Activated naive CD8-positive, alpha-beta T cell treated with anti-CD3 and anti-CD28 coated beads, Interleukin-2, amount 50 U/mL, for 24 hours (primary cell): ENCODE data around the gene MLNR.
A peak's percentile ranks its signal among the peaks of the same experiment; 100 is the strongest.

ENCODE experiments used
- ATAC-seq: fragments of 150-1000 bp; cut with Tn5 transposase; one replicate; pipeline ENCODE4 v1.10.0; 2021
- DNase-seq: peaks from one replicate; pipeline ENCODE4 v3.0.0; 2021
- H3K27ac Mint-ChIP-seq: one replicate; pipeline ENCODE4 v1.8.0; 2021; ENCODE audit warnings: mild to moderate bottlenecking, mixed read lengths
- H3K27me3 Mint-ChIP-seq: one replicate; pipeline ENCODE4 v1.8.0; 2021; ENCODE audit warnings: mixed read lengths
- H3K36me3 Mint-ChIP-seq: one replicate; pipeline ENCODE4 v1.8.0; 2021; ENCODE audit warnings: low read depth, mixed read lengths
- H3K4me1 Mint-ChIP-seq: one replicate; pipeline ENCODE4 v1.8.0; 2021; ENCODE audit warnings: mixed read lengths
- H3K4me3 Mint-ChIP-seq: one replicate; pipeline ENCODE4 v1.8.0; 2021; ENCODE audit warnings: mild to moderate bottlenecking, moderate library complexity, mixed read lengths
- H3K9me3 Mint-ChIP-seq: one replicate; pipeline ENCODE4 v1.8.0; 2021; ENCODE audit warnings: mixed read lengths

Gene MLNR, protein sequence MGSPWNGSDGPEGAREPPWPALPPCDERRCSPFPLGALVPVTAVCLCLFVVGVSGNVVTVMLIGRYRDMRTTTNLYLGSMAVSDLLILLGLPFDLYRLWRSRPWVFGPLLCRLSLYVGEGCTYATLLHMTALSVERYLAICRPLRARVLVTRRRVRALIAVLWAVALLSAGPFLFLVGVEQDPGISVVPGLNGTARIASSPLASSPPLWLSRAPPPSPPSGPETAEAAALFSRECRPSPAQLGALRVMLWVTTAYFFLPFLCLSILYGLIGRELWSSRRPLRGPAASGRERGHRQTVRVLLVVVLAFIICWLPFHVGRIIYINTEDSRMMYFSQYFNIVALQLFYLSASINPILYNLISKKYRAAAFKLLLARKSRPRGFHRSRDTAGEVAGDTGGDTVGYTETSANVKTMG

DNA sequence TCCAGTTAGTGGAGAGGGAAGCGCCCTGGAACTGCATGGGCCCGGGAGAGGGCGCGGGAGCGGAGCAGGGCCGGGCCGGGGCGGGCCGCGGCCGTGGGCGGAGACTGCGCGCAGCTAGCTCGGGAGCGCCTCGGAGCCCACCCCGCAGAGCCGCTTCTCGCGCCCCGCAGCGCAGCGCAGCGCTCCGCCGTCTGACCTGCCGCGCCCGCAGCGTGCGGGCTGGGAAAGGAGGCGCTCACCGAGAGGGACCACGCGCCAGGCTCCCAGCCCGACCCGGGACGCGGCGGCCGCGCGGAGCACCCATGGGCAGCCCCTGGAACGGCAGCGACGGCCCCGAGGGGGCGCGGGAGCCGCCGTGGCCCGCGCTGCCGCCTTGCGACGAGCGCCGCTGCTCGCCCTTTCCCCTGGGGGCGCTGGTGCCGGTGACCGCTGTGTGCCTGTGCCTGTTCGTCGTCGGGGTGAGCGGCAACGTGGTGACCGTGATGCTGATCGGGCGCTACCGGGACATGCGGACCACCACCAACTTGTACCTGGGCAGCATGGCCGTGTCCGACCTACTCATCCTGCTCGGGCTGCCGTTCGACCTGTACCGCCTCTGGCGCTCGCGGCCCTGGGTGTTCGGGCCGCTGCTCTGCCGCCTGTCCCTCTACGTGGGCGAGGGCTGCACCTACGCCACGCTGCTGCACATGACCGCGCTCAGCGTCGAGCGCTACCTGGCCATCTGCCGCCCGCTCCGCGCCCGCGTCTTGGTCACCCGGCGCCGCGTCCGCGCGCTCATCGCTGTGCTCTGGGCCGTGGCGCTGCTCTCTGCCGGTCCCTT lies at the start of gene MLNR:
MLNR (plus strand) TSS at position 303 of the 820 bp plus-strand sequence; CDS start at position 303, 0 bp downstream.
- peak; percentile 69 for ATAC-seq
- peak; percentile 52 for DNase-seq
- H3K4me1 Mint-ChIP-seq, result peaks cover 6% of the 10 kb centered on the region
- H3K9me3 Mint-ChIP-seq, result no peaks in the 10 kb centered on the region
- peaks cover 59% of the 10 kb centered on the region for H3K27me3 Mint-ChIP-seq
- no peak within 1 kb of the TSS for H3K27ac Mint-ChIP-seq
- H3K36me3 Mint-ChIP-seq, result peaks cover 3% of the 10 kb centered on the region
- H3K4me3 Mint-ChIP-seq, result peak within 1 kb of the TSS; percentile 55

DNA sequence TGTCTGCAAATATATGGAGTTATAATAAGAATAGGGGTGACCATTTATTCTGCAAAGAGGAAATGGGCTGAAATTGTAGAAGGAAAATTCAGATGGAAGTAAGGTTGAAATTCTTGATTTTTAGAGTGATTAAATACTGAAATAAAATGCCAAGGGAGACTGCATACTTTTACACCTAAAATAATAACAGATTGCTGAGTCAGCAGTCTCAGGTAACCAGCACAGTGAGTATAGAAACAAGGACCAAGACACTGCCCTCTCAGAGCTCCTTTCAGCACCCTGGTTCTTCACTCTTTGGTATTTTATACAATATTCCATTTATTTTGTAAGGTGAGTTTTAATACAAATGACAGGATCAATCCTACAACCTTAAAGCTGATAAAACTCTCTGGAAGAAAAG lies 48.8 kb upstream of the MLNR start:
- H3K36me3 Mint-ChIP-seq, result peaks cover 47% of the 10 kb centered on the region
- ATAC-seq, result no peak
- no peaks in the 10 kb centered on the region for H3K9me3 Mint-ChIP-seq

DNA sequence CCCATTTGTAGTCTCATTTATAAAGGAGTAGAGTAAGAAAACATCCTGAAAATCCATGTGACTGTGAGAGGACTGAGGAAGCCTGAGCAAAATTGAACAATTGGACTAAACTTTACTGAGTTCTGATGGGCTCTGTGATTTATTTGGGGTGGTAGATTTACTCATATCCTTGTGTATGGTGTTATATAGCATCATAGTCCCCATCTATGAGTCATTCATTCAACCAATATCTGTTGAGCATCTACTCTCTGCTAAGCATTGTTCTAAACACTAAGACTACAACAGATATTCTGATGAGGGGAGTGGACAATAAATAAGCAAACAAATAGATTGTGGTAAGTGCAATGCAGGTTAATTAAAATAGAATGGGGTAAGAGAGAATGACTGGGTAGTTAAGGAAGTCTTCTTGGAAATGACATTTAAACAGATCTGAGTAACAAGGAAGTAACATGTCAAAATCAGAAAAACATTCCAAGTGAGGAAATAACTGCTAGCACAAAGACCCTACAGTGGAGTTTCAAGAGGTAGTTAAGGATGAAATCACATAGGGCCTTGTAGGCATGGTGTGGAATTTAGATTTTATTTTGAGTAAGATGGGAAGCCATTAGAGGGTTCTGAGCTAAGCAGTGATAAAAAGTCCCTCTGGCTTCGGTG lies 36.3 kb upstream of the MLNR start:
- no peak overlapping the region for H3K27ac Mint-ChIP-seq
- no peaks in the 10 kb centered on the region for H3K27me3 Mint-ChIP-seq
- ATAC-seq (peak; percentile 79), DNase-seq (no peak)
- no peak overlapping the region for H3K4me3 Mint-ChIP-seq
- peaks cover 8% of the 10 kb centered on the region for H3K4me1 Mint-ChIP-seq
- H3K36me3 Mint-ChIP-seq, result peaks cover 43% of the 10 kb centered on the region
- H3K9me3 Mint-ChIP-seq, result no peaks in the 10 kb centered on the region

More for the DNA sequence above, 48.8 kb upstream of the MLNR start:
- H3K4me3 Mint-ChIP-seq, result no peak overlapping the region
- H3K27me3 Mint-ChIP-seq, result no peaks in the 10 kb centered on the region
- no peak overlapping the region for H3K27ac Mint-ChIP-seq
- DNase-seq, result no peak
- H3K4me1 Mint-ChIP-seq, result no peaks in the 10 kb centered on the region

DNA sequence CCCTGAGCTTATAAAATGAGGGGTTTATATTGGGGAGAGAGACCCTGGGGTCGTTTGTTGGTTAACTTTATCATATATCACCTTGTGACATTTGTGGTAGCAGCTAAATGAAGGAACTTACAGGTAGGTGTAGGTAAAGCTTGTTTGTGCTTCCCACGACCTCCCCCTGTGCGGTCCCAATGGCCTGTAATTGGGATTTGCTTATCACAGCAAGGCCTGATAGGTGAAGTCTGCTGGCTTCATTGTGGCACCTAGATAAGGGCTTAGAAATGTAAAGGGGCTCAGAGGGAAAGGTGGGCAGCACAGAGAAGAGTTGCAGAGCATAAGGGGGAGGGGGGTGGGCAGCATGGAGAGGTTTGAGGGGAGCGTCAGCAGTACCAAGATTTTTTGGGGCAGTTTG lies 35.5 kb upstream of the MLNR start:
- H3K9me3 Mint-ChIP-seq, result no peaks in the 10 kb centered on the region
- no peak for DNase-seq
- H3K4me3 Mint-ChIP-seq, result no peak overlapping the region
- H3K4me1 Mint-ChIP-seq, result peaks cover 8% of the 10 kb centered on the region
- ATAC-seq, result no peak
- H3K36me3 Mint-ChIP-seq, result peaks cover 38% of the 10 kb centered on the region
- H3K27ac Mint-ChIP-seq, result no peak overlapping the region
- no peaks in the 10 kb centered on the region for H3K27me3 Mint-ChIP-seq

DNA sequence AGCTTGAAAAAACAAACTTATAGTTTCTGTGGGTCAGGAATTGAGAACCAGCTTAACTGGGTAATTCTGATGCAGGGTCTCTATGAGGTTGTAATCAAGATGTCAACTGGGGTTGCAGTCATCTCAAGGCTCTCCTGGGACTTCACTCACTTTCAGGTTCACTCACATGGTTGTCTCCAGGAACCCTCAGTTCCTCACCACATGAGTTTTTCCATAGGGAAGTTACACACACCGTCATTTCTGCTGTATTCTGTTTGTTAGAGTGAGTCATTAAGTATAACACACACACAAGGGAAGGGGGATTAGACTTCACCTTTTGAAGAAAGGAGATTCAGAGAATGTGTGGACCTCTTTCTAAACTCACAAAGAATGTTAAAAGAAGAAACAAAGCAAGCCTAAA lies 34.9 kb upstream of the MLNR start:
- H3K9me3 Mint-ChIP-seq, result no peaks in the 10 kb centered on the region
- H3K4me3 Mint-ChIP-seq, result no peak overlapping the region
- peaks cover 8% of the 10 kb centered on the region for H3K4me1 Mint-ChIP-seq
- DNase-seq, result no peak
- H3K27me3 Mint-ChIP-seq, result no peaks in the 10 kb centered on the region
- H3K36me3 Mint-ChIP-seq, result peaks cover 37% of the 10 kb centered on the region
- H3K27ac Mint-ChIP-seq, result peak overlapping the region; percentile 21
- peak; percentile 65 for ATAC-seq

DNA sequence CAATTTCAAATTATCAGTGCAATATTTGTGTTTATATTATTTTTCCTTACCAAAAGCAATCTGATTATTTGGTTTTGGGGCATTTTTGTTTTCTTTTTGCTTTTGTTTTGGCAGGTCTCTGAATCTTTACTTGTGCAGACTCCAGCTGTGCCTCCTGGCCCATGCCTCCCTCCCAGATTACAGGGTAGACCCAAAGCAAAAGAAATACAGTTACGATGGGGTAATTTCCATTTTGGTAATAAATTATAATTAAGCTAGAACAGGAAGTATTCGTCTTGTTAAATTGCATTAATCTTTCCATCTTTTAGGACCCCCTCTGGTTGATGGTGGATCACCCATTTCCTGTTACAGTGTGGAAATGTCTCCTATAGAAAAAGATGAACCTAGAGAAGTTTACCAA lies 29.2 kb upstream of the MLNR start:
- H3K36me3 Mint-ChIP-seq, result peaks cover 38% of the 10 kb centered on the region
- peaks cover 3% of the 10 kb centered on the region for H3K4me1 Mint-ChIP-seq
- no peak overlapping the region for H3K4me3 Mint-ChIP-seq
- H3K27ac Mint-ChIP-seq, result no peak overlapping the region
- no peaks in the 10 kb centered on the region for H3K27me3 Mint-ChIP-seq
- no peaks in the 10 kb centered on the region for H3K9me3 Mint-ChIP-seq
- ATAC-seq (no peak), DNase-seq (no peak)

DNA sequence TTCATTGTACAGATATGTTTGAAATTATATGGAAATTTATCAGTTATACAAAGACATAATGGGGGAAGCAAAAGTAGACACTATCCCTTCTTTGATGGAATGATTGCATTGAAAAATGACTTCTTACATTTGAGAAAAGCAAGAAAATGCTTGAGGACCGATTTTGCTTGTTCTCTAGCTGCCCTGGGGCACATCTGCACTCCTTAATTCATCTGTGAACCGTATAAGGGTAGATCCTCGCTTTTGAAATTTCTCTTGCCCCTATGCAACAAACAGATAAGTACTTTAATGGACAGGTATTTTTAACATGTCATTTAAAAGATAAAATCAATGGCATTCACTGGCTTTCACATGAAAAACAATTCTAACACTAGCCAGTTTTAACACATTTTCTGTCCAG lies 13.5 kb upstream of the MLNR start:
- no peaks in the 10 kb centered on the region for H3K27me3 Mint-ChIP-seq
- H3K4me1 Mint-ChIP-seq, result no peaks in the 10 kb centered on the region
- no peak overlapping the region for H3K27ac Mint-ChIP-seq
- ATAC-seq (no peak), DNase-seq (no peak)
- H3K36me3 Mint-ChIP-seq, result peaks cover 35% of the 10 kb centered on the region
- H3K4me3 Mint-ChIP-seq, result no peak overlapping the region
- H3K9me3 Mint-ChIP-seq, result no peaks in the 10 kb centered on the region

DNA sequence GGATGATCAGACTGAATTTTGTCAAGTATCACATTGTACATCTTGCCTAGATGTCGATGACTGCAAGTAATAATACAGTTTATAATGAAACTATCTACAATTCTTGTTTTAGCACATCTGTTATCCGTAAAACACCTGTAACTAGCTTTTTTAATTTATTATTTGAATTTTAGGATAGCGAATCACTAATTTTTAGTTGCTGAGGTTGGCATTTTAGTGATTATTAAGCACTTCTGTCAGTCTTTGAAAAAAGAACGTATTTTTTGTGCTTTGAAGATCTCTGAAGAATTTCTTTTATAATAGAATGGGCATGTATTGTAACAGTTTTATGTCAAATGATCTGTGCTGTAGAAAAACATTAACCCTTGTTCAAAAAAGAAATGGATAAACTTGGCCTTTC lies 11.5 kb upstream of the MLNR start:
- no peak for ATAC-seq
- Mint-ChIP-seq H3K36me3 (peaks cover 29% of the 10 kb centered on the region), H3K27me3 (no peaks in the 10 kb centered on the region), H3K4me3 (no peak overlapping the region), H3K9me3 (no peaks in the 10 kb centered on the region), H3K27ac (no peak overlapping the region), H3K4me1 (no peaks in the 10 kb centered on the region)
- no peak for DNase-seq

DNA sequence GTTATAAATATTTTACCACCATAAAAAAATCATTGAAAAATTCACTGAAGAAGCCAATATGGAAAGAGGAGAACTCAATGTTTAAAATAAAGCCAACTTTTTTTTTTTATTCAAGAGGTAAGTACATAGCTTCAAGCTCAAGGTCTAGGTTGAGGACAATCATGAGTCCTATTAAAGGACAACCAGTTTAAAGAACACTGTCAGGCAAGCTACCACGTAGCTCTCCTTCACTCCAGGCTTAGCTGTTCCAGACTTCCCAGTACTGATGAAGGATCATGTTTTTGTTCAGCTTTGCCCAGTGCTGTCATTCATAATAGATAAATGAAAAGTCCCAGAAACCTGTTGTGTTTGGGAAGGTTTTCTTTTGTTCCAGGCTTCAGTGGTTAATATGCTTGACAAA lies 10.0 kb upstream of the MLNR start:
- H3K9me3 Mint-ChIP-seq, result no peaks in the 10 kb centered on the region
- H3K4me1 Mint-ChIP-seq, result peaks cover 8% of the 10 kb centered on the region
- no peaks in the 10 kb centered on the region for H3K27me3 Mint-ChIP-seq
- H3K36me3 Mint-ChIP-seq, result peaks cover 22% of the 10 kb centered on the region
- ATAC-seq, result no peak
- DNase-seq, result no peak
- H3K27ac Mint-ChIP-seq, result no peak overlapping the region
- no peak overlapping the region for H3K4me3 Mint-ChIP-seq

DNA sequence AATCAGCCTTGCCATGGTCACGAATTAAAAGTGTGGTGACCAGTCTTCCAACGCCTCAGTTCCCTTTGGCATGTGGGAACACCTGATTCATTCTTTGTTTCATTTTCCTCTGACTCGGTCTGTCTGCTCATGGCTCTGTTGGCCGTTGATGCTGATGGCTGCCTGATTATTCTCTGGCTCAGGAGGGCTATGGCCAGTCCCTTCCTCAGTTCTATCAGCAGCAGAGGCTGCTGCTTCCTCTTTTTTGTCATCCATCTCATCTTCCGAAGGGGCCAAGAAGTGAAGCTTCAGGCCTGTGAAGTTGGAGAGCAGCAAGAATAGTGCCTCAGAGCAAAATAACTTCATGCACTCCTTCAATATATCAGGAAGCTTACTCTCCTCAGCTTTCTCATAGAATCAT lies 9.5 kb upstream of the MLNR start:
- no peak for DNase-seq
- Mint-ChIP-seq H3K4me1 (peaks cover 11% of the 10 kb centered on the region), H3K27ac (no peak overlapping the region), H3K27me3 (no peaks in the 10 kb centered on the region), H3K4me3 (no peak overlapping the region), H3K9me3 (no peaks in the 10 kb centered on the region), H3K36me3 (peaks cover 19% of the 10 kb centered on the region)
- ATAC-seq, result no peak

DNA sequence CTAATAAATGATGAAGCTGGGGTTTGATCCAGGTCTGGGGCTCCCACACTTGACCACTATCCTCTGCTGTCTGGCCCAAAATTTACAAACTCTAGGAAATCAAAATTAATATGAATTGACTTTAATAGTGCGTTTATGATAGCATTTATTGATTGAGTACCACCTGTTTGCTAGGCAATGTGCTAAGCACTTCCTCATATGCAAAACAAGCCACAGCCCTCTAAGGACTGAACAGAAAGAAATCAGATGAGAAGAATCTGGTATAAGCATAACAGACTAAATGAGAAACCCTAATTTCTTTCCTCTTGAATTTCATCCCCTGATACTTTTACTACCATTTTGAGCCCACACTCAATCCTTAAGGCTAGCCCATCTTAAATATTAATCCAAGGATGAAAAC lies 6.6 kb upstream of the MLNR start:
- Mint-ChIP-seq H3K9me3 (no peaks in the 10 kb centered on the region), H3K27me3 (peaks cover 18% of the 10 kb centered on the region), H3K4me1 (peaks cover 11% of the 10 kb centered on the region), H3K36me3 (peaks cover 11% of the 10 kb centered on the region), H3K27ac (no peak overlapping the region), H3K4me3 (no peak overlapping the region)
- ATAC-seq (no peak), DNase-seq (no peak)

DNA sequence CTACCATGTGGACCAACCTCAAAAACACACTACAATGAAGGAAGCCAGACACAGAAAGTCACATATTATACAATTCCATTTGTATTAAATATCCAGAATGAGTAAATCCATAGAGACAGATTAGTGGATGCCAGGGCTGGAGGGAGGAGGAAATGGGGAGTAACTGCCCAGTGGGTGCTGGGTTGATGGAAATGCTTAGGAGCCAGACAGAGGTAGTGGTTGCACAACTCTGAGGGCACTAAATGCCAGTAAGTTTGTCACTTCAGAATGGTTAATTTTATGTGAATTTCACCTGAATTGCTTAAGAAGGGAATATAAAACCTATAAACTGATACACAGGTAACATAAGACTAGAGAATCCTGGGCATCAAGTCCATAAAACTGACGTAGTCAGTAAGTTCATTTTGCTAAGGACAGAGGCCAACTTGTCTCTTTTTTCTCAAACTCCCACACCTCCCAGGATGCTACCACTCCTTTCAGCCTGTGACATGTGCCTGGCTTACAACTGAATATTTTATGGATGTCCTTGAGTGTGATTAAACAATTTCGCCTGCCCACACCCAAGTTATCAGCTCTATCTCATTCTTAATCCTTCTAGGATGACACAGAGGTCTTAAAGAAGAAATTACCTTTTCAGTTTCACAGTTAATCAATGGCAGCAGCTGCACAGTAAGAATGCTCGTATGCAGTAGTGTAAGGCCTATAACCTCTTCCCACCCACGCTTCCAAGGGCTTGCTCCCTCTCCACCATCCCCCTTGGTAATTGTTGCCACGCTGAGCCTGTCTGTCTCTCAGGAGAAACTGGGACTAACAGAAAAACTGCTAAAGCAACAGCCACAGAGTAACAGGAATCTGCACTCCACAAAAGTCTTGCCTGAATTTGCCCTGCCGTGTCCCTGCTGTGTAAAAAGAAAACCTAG lies 5.9 kb upstream of the MLNR start:
- peaks cover 11% of the 10 kb centered on the region for H3K4me1 Mint-ChIP-seq
- DNase-seq (no peak), ATAC-seq (no peak)
- peaks cover 9% of the 10 kb centered on the region for H3K36me3 Mint-ChIP-seq
- peak overlapping the region; percentile 29 for H3K27ac Mint-ChIP-seq
- no peaks in the 10 kb centered on the region for H3K9me3 Mint-ChIP-seq
- peaks cover 25% of the 10 kb centered on the region for H3K27me3 Mint-ChIP-seq
- H3K4me3 Mint-ChIP-seq, result no peak overlapping the region

DNA sequence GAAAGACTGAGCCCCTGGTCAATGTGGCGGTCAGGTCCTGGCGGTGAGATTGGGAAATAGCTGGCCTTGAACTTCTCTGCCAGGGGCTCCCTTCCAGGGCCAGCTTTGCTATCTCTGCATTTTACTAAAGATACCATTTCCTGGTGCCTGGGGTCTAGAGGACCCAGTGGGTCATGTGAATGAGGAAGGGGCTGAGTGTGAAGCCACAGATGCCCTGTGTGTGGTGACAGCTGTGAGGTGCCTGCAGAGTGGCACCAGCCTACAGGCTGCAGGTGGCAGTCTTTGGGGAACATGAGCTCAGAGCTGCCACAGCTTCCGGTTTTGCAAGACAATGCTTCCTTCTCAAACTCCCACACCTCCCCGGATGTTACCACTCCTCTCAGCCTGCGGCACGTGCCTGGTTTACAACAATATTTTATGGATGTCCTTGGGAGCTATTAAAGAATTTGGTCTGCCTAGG lies 5.2 kb upstream of the MLNR start:
- peak overlapping the region; percentile 6 for H3K4me3 Mint-ChIP-seq
- ATAC-seq, result peak; percentile 67
- H3K27ac Mint-ChIP-seq, result peak overlapping the region; percentile 29
- no peaks in the 10 kb centered on the region for H3K9me3 Mint-ChIP-seq
- peak; percentile 41 for DNase-seq
- H3K4me1 Mint-ChIP-seq, result peaks cover 14% of the 10 kb centered on the region
- peaks cover 9% of the 10 kb centered on the region for H3K36me3 Mint-ChIP-seq
- peaks cover 31% of the 10 kb centered on the region for H3K27me3 Mint-ChIP-seq

DNA sequence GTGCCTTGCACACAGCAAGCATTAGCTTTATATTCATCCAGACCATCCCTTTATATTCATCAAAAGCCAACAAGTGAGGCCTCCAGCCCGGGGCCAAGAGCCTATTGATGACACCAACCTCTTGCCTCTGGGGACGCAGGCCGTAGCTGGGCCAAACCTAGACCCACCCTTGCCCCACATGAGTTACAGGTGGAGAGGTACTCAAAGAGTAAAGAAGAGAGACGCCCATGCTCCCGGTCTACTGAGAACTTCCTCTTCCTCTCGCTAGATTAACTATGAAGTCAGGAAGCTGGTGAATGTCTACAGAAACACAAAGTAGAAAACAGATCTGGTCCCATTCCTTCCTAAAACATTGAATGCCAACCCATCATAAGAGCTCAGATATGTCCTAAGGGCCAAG lies 3.8 kb upstream of the MLNR start:
- H3K4me3 Mint-ChIP-seq, result no peak overlapping the region
- peaks cover 33% of the 10 kb centered on the region for H3K27me3 Mint-ChIP-seq
- H3K27ac Mint-ChIP-seq, result no peak overlapping the region
- peaks cover 15% of the 10 kb centered on the region for H3K4me1 Mint-ChIP-seq
- peaks cover 3% of the 10 kb centered on the region for H3K36me3 Mint-ChIP-seq
- DNase-seq (no peak), ATAC-seq (no peak)
- no peaks in the 10 kb centered on the region for H3K9me3 Mint-ChIP-seq
